Tibial artery (tissue), 4 donors: ENCODE measurements around the gene UTP25.

Experiments
- DNase-seq, 2 donors: peaks; one replicate each; pipeline ENCODE4 v3.0.0-alpha.2; 2019
- H3K27ac ChIP-seq, 2 donors: fragments of 200-600 bp; sonication (generic) in 1 of 2; 1 replicate in 1 of 2; 2 replicates in 1 of 2; pipeline ENCODE4 v1.5.1; 2018 to 2019; ENCODE audit warnings: mild to moderate bottlenecking in 1 of 2
- H3K27me3 ChIP-seq, 2 donors: fragments of 200-600 bp; sonication (generic) in 1 of 2; one replicate each; pipeline versions ENCODE4 v1.5.1 to v1.6.0; 2016 to 2019
- H3K36me3 ChIP-seq, 3 donors: fragments of 200-600 bp; sonication (generic) in 2 of 3; one replicate each; pipeline ENCODE4 v1.5.1; 2016 to 2019; ENCODE audit warnings: mild to moderate bottlenecking in 2 of 3
- H3K4me1 ChIP-seq, 4 donors: fragments of 200-600 bp; sonication (generic) in 2 of 4; 1 replicate in 3 of 4; 2 replicates in 1 of 4; pipeline ENCODE4 v1.5.1; 2016 to 2019
- H3K4me3 ChIP-seq, 2 donors: fragments of 200-600 bp; sonication (generic) in 1 of 2; 1 replicate in 1 of 2; 2 replicates in 1 of 2; pipeline ENCODE4 v1.5.1; 2018 to 2019; ENCODE audit warnings: mild to moderate bottlenecking in 2 of 2
- H3K9me3 ChIP-seq, 3 donors: fragments of 200-600 bp; sonication (generic) in 1 of 3; one replicate each; pipeline ENCODE4 v1.5.1; 2016 to 2019
- intact Hi-C: fragments of 100-400 bp; cut with DNase I; formaldehyde crosslinking; loops from one replicate; pipeline ENCODE4 v1.15.0; 2023; ENCODE audit warnings: low total_unique reads
- TF ChIP-seq, protein P1 (sequence below), 2 experiments: fragments of 200-600 bp in 1 of 2; fragments of 450-650 bp in 1 of 2; IDR thresholded peaks; one replicate each; pipeline ENCODE4 v1.5.1; 2017 to 2019; ENCODE audit warnings: antibody characterized with exemption in 2 of 2, mild to moderate bottlenecking in 1 of 2, moderate library complexity in 1 of 2

Gene UTP25

DNA sequence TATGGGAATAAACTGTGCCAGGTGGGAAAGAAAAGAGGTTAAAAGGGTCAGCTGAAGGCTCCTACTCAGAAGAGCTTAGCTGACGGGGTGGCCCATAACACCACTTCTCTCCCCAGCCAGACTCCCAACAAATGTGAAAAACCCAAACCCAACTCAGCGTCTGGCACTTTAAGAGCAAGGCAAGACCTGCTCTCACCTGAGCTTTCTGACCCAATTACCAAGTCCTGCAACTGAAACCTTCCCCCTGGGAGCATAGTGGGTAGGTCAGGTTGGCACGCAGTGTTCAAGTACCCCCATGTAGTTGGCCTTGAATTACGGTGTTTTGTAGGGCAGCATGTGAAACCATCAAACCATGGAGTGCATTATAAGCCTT lies 25.0 kb upstream of the UTP25 start:
- Histone ChIP-seq H3K27me3 (peaks cover 0 to 10% of the 10 kb centered on the region in 2 donors), H3K36me3 (no peaks in the 10 kb centered on the region), H3K9me3 (no peaks in the 10 kb centered on the region), H3K4me1 (peaks cover 0 to 15% (median 4%) of the 10 kb centered on the region in 4 donors), H3K4me3 (no peak overlapping the region), H3K27ac (no peak overlapping the region)
- DNase-seq, result no peak
- intact Hi-C loops, result no loop called here
- TF ChIP-seq, protein P1, sequence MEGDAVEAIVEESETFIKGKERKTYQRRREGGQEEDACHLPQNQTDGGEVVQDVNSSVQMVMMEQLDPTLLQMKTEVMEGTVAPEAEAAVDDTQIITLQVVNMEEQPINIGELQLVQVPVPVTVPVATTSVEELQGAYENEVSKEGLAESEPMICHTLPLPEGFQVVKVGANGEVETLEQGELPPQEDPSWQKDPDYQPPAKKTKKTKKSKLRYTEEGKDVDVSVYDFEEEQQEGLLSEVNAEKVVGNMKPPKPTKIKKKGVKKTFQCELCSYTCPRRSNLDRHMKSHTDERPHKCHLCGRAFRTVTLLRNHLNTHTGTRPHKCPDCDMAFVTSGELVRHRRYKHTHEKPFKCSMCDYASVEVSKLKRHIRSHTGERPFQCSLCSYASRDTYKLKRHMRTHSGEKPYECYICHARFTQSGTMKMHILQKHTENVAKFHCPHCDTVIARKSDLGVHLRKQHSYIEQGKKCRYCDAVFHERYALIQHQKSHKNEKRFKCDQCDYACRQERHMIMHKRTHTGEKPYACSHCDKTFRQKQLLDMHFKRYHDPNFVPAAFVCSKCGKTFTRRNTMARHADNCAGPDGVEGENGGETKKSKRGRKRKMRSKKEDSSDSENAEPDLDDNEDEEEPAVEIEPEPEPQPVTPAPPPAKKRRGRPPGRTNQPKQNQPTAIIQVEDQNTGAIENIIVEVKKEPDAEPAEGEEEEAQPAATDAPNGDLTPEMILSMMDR (IDR thresholded peaks at IDR 0.05), result no peak

DNA sequence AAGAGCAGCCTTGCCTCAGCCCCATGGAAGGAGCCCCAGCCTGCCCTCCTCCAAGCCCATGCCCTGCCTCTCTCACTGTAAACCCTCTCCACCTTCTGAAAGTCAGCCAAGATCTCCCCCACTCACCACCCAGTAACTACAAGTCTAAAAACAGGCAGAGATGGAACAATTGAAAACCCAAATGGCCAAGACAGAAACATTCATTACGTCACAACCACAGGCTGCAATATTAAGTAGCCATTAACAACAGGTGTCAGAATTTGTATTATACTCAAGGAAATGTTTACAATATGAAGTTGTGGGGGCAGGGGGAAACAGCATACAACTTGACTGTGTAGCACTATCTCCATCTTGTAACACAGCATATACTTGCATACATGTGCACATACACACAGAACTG lies 24.2 kb upstream of the UTP25 start:
- TF ChIP-seq, protein P1 (IDR thresholded peaks at IDR 0.05), result no peak
- peaks cover 0 to 15% (median 4%) of the 10 kb centered on the region in 4 donors for H3K4me1 ChIP-seq
- H3K9me3 ChIP-seq, result no peaks in the 10 kb centered on the region
- no peak overlapping the region for H3K27ac ChIP-seq
- peaks cover 0 to 10% of the 10 kb centered on the region in 2 donors for H3K27me3 ChIP-seq
- no peak for DNase-seq
- no peak overlapping the region for H3K4me3 ChIP-seq
- H3K36me3 ChIP-seq, result no peaks in the 10 kb centered on the region
- intact Hi-C loops, result no loop called here

DNA sequence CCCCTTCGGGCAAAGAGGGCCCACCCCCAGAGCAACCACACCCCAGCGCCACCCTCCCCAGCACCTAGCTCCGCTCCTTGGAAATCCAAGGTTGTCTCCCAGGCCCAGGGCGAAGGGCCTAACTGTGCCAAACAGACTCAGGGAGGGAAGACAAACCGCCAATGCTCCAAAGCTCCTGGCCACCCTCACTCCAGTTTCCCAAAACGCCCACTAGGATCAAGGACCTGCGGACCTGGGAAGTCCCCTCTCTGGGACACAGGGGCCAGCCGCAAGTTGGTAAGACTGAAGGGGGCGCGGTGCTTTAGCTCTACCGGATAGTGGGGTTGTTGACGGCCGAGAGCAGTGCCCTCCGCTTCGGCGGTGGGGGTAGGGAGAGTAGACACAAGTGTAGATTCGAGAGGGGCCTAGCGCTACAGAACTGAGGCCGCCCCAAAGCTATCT lies 22.4 kb upstream of the UTP25 start:
- TF ChIP-seq, protein P1 (IDR thresholded peaks at IDR 0.05), result no peak
- H3K9me3 ChIP-seq, result no peaks in the 10 kb centered on the region
- H3K27me3 ChIP-seq, result peaks cover 0 to 10% of the 10 kb centered on the region in 2 donors
- peaks cover 0 to 15% (median 4%) of the 10 kb centered on the region in 4 donors for H3K4me1 ChIP-seq
- DNase-seq, result no peak
- no peaks in the 10 kb centered on the region for H3K36me3 ChIP-seq
- H3K27ac ChIP-seq, result no peak overlapping the region
- H3K4me3 ChIP-seq, result peak overlapping the region; percentile 38 to 41
- intact Hi-C loops, result no loop called here

DNA sequence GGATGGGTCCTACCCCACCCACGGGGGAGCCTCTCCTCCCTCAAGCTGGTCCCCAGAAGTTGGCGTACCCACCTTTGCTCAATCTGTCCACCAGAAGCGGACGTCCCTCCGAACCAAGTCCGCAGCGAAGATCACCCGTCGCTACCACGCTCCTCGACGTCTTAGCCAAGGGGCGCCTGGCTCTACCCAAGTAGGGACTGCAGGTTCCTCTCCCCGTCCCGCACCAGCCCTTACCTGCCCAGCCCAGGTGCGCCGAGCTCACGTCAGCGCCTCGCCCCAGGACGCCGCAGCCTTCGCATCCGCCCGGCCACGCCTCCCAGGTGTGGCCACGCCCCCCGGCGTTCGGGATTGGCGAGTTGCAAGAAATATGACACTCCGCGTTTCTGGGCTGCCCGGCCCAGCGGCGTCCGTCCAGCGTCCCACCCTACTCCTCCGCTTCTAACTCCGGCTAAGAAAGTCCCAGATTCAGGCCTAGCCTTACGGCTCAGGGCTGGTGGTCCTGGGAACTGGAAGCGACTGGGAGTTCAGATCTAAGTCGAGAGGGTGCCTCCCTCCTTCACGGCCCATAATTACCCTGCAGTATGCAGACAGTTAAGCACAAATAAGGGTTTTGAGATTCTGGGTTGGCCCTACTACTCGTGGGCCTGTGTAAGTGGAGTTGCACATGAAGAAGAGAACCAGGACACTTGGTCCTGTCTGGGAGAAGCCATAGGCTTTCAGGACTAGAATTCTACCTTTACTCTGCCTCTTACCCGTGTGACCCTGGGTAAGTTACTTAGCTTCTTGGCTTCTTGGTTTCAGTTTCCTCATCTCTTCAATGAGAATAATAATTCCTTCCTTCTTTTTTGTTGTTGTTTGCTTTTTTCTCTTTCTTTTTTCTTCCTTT lies 21.7 kb upstream of the UTP25 start, which contains the start of gene IRF6:
Gene IRF6, minus strand, starts transcription at position 268 of the 886 bp plus-strand sequence. CDS start 4,729 bp downstream, outside the sequence.
- DNase-seq, result peak; percentile 82 to 84
- peaks cover 0 to 14% (median 4%) of the 10 kb centered on the region in 4 donors for H3K4me1 ChIP-seq
- H3K27ac ChIP-seq, result no peak within 1 kb of the TSS
- H3K27me3 ChIP-seq, result peaks cover 0 to 10% of the 10 kb centered on the region in 2 donors
- intact Hi-C loops, result no loop called here
- TF ChIP-seq, protein P1 (IDR thresholded peaks at IDR 0.05), result no peak
- peak within 1 kb of the TSS; percentile 38 to 41 for H3K4me3 ChIP-seq
- no peaks in the 10 kb centered on the region for H3K9me3 ChIP-seq
- no peaks in the 10 kb centered on the region for H3K36me3 ChIP-seq

DNA sequence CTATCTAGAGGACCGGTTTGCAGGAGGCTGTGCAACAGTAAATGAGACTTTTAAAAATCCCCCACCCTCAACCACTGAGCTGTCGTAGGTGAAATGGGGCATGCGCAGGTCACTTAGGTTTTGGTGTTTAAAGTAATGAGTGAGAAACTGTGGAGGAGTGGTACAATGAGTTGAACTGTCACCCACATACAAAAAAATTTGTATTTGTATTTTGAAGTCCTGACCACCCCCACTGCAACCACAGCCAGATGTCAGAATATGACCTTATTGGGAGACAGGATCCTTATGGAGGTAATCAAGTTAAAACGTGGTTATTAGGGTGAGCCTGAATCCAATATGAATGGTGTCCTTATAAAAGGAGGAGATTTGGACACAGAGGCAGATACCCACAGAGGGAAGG lies 20.3 kb upstream of the UTP25 start:
- TF ChIP-seq, protein P1 (IDR thresholded peaks at IDR 0.05), result no peak
- intact Hi-C loops, result no loop called here
- no peak for DNase-seq
- Histone ChIP-seq H3K27ac (no peak overlapping the region), H3K4me3 (no peak overlapping the region), H3K4me1 (peaks cover 0 to 8% (median 3%) of the 10 kb centered on the region in 4 donors), H3K27me3 (peaks cover 0 to 10% of the 10 kb centered on the region in 2 donors), H3K36me3 (no peaks in the 10 kb centered on the region), H3K9me3 (no peaks in the 10 kb centered on the region)
